SK-N-SH treated with all-trans-retinoic acid at 6 μM for 48 hours (cell line): ENCODE results near the gene MARCHF6.

Source experiments
- ATAC-seq: fragments of 200-7000 bp; cut with Tn5 transposase; 3 replicates; pipeline ENCODE4 v1.9.1; 2020; ENCODE audit warnings: mild to moderate bottlenecking, moderate library complexity
- BACH2 ChIP-seq: fragments of 250-450 bp; sonication (Bioruptor Pico); IDR thresholded peaks from 2 replicates; pipeline ENCODE4 v1.9.0; 2021; ENCODE audit warnings: mild to moderate bottlenecking, borderline replicate concordance
- CSDC2 ChIP-seq: fragments of 250-450 bp; sonication (Bioruptor Pico); IDR thresholded peaks from 2 replicates; pipeline ENCODE4 v1.5.0; 2020; ENCODE audit warnings: mild to moderate bottlenecking, moderate library complexity
- ISL1 ChIP-seq: fragments of 250-450 bp; sonication (Bioruptor Pico); IDR thresholded peaks from 2 replicates; pipeline ENCODE4 v2.1.2; 2022; ENCODE audit warnings: mild to moderate bottlenecking, moderate library complexity
- OSR1 ChIP-seq: fragments of 250-450 bp; sonication (Bioruptor Pico); IDR thresholded peaks from 2 replicates; pipeline ENCODE4 v1.8.0; 2022; ENCODE audit warnings: moderate library complexity, mild to moderate bottlenecking, inconsistent platforms
- PATZ1 ChIP-seq: fragments of 250-450 bp; sonication (Bioruptor Pico); IDR thresholded peaks from 2 replicates; pipeline ENCODE4 v1.8.0; 2020; ENCODE audit warnings: mild to moderate bottlenecking, moderate library complexity, borderline replicate concordance
- PPARA ChIP-seq: fragments of 250-450 bp; sonication (Bioruptor Pico); IDR thresholded peaks from 2 replicates; pipeline ENCODE4 v1.5.0; 2020; ENCODE audit warnings: mild to moderate bottlenecking, borderline replicate concordance
- RARB ChIP-seq: fragments of 250-450 bp; sonication (Bioruptor Pico); IDR thresholded peaks from 2 replicates; pipeline ENCODE4 v1.8.0; 2021; ENCODE audit warnings: mild to moderate bottlenecking, moderate library complexity
- TCF4 ChIP-seq: fragments of 250-450 bp; sonication (Bioruptor Pico); IDR thresholded peaks from 2 replicates; pipeline ENCODE4 v1.8.0; 2021; ENCODE audit warnings: mild to moderate bottlenecking, moderate library complexity, borderline replicate concordance
- TOX ChIP-seq: fragments of 250-450 bp; sonication (Bioruptor Pico); IDR thresholded peaks from 2 replicates; pipeline ENCODE4 v1.8.0; 2021; ENCODE audit warnings: mild to moderate bottlenecking, moderate library complexity, borderline replicate concordance
- ZC3H10 ChIP-seq: fragments of 250-450 bp; sonication (Bioruptor Pico); IDR thresholded peaks from 2 replicates; pipeline ENCODE4 v1.5.1; 2021; ENCODE audit warnings: mild to moderate bottlenecking, moderate library complexity
- ZFP30 ChIP-seq: fragments of 450-650 bp; formaldehyde crosslinking; IDR thresholded peaks from 2 replicates; pipeline ENCODE4 v1.5.0; 2022; ENCODE audit warnings: mild to moderate bottlenecking, moderate library complexity
- ZNF565 ChIP-seq: fragments of 450-650 bp; formaldehyde crosslinking; conservative IDR thresholded peaks from 2 replicates; pipeline ENCODE4 v1.5.0; 2020; ENCODE audit warnings: low read depth, mild to moderate bottlenecking, moderate library complexity
- ZNF8 ChIP-seq: fragments of 450-650 bp; formaldehyde crosslinking; IDR thresholded peaks from 2 replicates; pipeline ENCODE4 v1.5.0; 2020; ENCODE audit warnings: mild to moderate bottlenecking, moderate library complexity
- TF ChIP-seq, protein P1 (sequence below): fragments of 250-450 bp; sonication (Bioruptor Pico); IDR thresholded peaks from 2 replicates; pipeline ENCODE4 v1.5.0; 2020; ENCODE audit warnings: mild to moderate bottlenecking, moderate library complexity
- TF ChIP-seq, protein P2 (sequence below): fragments of 250-450 bp; sonication (Bioruptor Pico); IDR thresholded peaks from 2 replicates; pipeline ENCODE4 v1.5.1; 2020; ENCODE audit warnings: low read depth, mild to moderate bottlenecking, moderate library complexity

The MARCHF6 gene

DNA sequence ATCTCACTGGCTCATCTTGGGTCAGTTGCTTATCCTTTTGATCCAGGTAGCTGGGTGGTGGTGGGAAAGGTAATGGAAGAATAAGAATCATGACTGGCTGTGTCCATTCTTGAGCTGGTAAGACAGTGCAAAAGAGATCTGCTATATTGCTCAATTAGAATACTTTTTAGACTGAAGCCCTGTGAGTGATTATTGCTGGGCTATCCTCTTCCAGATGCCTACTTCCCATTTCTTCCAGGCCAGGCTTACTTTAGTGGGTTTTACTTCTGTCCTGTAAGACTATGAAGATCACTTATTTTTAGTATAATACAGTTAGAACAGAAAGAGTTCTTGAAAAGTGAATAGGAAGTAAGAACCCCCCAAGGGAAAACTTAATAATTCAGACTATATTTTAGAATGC is 7.2 kb downstream of the MARCHF6 start (continued):
- TF ChIP-seq, protein P1, sequence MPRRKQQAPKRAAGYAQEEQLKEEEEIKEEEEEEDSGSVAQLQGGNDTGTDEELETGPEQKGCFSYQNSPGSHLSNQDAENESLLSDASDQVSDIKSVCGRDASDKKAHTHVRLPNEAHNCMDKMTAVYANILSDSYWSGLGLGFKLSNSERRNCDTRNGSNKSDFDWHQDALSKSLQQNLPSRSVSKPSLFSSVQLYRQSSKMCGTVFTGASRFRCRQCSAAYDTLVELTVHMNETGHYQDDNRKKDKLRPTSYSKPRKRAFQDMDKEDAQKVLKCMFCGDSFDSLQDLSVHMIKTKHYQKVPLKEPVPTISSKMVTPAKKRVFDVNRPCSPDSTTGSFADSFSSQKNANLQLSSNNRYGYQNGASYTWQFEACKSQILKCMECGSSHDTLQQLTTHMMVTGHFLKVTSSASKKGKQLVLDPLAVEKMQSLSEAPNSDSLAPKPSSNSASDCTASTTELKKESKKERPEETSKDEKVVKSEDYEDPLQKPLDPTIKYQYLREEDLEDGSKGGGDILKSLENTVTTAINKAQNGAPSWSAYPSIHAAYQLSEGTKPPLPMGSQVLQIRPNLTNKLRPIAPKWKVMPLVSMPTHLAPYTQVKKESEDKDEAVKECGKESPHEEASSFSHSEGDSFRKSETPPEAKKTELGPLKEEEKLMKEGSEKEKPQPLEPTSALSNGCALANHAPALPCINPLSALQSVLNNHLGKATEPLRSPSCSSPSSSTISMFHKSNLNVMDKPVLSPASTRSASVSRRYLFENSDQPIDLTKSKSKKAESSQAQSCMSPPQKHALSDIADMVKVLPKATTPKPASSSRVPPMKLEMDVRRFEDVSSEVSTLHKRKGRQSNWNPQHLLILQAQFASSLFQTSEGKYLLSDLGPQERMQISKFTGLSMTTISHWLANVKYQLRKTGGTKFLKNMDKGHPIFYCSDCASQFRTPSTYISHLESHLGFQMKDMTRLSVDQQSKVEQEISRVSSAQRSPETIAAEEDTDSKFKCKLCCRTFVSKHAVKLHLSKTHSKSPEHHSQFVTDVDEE (CRISPR knock-in tag): no peak

- TF ChIP-seq ZFP30 (no peak), ISL1 (CRISPR knock-in tag) (no peak), TOX (no peak), ZC3H10 (CRISPR knock-in tag) (no peak), CSDC2 (CRISPR knock-in tag) (no peak), PPARA (no peak), RARB (no peak), BACH2 (CRISPR knock-in tag) (no peak), TCF4 (CRISPR knock-in tag) (no peak), PATZ1 (CRISPR knock-in tag) (no peak), ZNF8 (CRISPR knock-in tag) (no peak), ZNF565 (CRISPR knock-in tag) (no peak)
- TF ChIP-seq, protein P2, sequence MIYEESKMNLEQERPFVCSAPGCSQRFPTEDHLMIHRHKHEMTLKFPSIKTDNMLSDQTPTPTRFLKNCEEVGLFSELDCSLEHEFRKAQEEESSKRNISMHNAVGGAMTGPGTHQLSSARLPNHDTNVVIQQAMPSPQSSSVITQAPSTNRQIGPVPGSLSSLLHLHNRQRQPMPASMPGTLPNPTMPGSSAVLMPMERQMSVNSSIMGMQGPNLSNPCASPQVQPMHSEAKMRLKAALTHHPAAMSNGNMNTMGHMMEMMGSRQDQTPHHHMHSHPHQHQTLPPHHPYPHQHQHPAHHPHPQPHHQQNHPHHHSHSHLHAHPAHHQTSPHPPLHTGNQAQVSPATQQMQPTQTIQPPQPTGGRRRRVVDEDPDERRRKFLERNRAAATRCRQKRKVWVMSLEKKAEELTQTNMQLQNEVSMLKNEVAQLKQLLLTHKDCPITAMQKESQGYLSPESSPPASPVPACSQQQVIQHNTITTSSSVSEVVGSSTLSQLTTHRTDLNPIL: no peak
- TF ChIP-seq, protein P1 (CRISPR knock-in tag): no peak
- no peak for ATAC-seq
Observed at GRCh38 chr5:10363519-10364185, 10.2 kb downstream of the MARCHF6 start.

DNA sequence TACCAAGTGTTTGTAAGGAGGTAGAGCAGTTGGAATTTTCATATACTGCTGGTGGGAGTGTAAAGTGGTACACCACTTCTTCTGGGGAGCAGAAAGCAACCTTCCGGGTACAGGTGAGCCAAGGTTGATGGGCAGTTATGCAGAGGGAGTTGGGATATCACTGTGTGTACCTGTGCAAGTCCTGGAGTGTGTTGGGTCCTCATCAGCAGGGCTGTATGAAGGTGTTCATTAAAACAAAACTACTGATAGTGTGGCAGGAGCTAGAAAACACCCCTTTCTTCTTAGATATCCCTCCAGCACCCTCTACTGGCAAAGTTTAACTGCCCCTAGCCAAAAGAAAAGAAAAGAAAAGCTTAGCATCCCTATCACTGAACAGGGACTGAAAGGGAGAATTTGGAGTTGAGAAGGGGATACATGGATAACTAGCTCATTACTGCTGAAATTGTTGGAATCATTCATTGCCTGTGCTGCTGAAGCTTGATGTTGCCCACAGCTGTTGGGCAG is 10.7 kb downstream of the MARCHF6 start:
- no peak for ATAC-seq
- no peak for TF ChIP-seq ZNF8 (CRISPR knock-in tag)
- TF ChIP-seq, protein P2: no peak
- no peak for TF ChIP-seq ISL1 (CRISPR knock-in tag)
- no peak for TF ChIP-seq ZNF565 (CRISPR knock-in tag)

GRCh38 chr5:10365782-10366181 is 12.3 kb downstream of the MARCHF6 start:
- ATAC-seq: no peak
- TF ChIP-seq ZNF565 (CRISPR knock-in tag) (no peak), OSR1 (CRISPR knock-in tag) (no peak), CSDC2 (CRISPR knock-in tag) (no peak), PATZ1 (CRISPR knock-in tag) (no peak), ZFP30 (no peak)
